IPS-18c (cell line): Measurements from ENCODE around the gene DIRAS1.

Source experiments
- H3K4me3 ChIP-seq: 2 replicates; pipeline ENCODE4 v1.7.0; 2013; ENCODE audit warnings: low read depth, mild to moderate bottlenecking, low read length, moderate library complexity; ENCODE audit not compliant: insufficient read depth
- H3K9me3 ChIP-seq: one replicate; pipeline ENCODE4 v1.6.1; 2013; ENCODE audit warnings: mild to moderate bottlenecking, low read length, moderate library complexity; ENCODE audit not compliant: control insufficient read depth, insufficient read depth

Gene DIRAS1, protein sequence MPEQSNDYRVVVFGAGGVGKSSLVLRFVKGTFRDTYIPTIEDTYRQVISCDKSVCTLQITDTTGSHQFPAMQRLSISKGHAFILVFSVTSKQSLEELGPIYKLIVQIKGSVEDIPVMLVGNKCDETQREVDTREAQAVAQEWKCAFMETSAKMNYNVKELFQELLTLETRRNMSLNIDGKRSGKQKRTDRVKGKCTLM

DNA sequence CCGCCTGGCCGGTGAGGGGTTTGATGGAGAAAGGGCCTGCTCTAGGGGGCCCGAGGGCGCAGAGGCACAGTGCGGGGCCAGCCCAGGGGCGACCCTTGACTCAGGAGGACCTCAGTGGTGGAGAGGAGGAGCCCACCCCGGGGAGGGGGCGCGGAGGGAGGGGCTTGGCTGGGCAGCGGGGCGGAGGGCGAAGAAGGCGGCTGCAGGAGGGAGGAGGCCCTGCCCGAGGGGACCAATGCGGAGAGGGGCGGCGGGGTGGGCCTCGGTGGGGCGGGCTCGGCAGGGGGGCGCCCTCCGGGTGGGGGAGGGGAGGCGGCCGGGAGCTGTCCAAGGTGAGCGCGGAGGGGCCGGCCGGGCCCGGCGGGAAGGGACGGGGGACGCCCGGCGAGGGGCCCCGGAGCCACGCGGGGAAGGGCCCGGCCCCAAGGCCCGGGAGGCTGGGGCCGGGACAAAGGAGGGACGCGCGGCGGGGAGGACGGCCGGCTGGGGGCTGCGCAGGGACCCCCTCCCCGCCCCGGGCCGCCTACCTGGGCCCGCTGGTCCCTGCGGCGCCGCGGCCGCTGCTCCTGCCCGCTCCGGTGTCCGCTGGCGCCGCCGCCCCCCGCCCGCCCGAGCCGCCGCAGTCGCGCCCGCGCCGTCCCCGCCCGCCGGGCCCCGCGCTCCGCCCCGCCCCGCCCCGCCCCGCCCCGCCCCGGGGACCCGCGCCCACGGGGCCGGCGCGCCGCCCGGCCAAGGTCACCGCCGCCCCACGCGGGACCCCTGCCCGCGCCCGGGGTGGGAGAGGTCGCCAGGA lies at the start of gene DIRAS1:
DIRAS1 (minus strand) TSS at position 596 of the 793 bp plus-strand sequence. CDS start 3,566 bp downstream, outside the sequence.
- Histone ChIP-seq H3K4me3 (peak within 1 kb of the TSS; percentile 73), H3K9me3 (no peaks in the 10 kb centered on the region)

DNA sequence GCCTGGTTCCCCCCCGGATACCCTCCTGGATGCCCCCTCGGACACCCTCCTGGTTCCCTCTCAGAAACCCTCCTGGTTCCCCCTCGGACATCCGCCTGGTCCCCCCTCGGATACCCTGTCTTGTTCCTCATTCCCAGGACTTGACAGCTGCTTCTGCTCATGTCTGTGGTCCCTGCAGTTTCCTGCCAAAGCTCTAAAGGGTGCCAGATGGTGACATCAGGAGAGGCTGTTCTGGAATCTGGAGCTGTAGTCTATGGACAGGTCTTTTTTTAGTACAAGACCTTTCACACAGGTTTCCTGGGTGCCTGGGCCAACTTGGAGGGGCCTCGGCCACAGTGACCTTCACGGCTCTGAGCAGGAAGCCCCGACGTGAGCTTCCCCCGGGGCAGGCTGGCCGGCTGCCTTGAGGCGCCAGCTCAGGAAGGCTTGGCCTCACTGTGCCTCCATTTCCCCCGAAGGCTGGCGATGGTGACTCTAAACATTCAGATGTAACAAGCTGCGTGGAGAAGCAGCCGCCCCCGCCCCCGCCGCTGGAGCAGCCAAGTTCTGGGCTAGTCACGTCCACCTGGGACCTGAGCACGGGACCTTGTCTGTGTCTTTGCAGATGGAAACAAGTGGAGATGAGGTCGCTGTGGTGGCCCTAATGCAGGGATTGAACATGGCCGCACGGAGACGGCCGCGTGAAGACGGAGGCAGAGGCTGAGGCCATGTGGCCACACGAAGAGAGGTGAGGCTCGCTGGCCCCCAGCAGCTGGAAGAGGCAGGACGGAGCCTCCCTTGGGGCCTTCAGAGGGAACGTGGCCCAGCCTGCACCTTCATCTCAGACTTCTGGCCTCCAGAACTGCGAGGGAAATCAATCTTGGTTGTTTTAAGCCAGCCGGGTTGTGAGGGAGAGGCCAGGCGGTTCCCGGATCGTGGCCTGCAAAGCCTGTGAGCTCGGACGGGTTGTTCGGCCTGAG lies 49.2 kb upstream of the DIRAS1 start:
- Histone ChIP-seq H3K9me3 (peaks cover 2% of the 10 kb centered on the region), H3K4me3 (no peak overlapping the region)

DNA sequence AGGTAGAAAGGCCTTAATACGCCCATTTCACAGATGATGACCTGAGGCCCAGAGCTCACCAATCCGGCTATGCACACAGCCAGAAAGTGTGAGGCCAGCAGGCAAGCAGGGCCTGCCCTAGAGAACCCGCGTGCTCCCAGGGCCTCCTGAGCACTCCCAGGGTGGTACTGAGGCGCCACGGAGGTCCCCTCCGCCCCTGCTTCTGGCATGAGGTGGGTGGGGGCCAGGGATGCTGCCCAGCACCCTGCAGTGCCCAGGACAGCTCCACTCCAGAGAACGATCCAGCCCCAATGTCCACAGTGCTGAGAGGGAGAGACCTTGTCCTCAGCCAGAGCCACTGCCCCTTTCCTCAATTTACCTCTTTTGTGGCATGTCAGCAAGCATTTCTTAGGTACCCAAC lies 48.0 kb upstream of the DIRAS1 start:
- H3K9me3 ChIP-seq, result peaks cover 2% of the 10 kb centered on the region
- H3K4me3 ChIP-seq, result no peak overlapping the region

DNA sequence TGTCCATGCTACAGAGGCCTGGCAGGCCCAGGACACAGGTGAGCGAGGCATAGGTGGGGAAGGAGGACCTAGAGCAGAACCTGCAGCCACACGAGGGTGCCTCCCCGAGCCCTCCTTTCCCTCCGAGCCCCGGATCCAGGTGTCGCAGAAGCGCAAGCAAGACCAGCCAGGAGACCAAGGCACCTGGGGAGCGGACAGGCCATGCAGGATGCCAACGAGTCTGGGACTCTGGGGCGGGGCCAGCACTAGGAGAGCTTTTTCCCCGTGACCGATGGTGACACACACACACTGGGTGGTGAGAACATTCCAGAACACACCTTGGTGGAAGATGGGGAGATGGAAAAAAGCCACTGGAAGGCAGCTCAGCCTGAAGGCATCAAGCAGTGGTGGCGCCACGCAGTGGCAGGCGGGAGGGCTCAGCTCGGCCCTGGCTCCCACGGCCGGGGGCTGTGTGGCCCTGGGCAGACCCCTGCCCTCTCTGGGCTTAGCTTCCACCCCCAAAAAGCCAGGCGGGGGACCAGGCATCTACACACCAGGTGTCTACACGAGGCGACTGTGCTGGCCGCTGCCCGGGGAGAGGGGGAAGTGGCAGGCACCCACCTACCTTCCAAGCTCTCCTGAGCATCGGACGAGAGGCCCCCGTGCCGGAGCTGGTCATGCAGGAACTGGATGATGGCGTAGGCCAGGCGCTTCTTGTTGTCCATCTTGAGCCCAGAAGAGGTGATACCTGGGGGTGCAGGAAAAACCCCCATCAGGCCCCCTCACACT lies 47.4 kb upstream of the DIRAS1 start:
- no peak overlapping the region for H3K4me3 ChIP-seq
- H3K9me3 ChIP-seq, result peaks cover 2% of the 10 kb centered on the region

DNA sequence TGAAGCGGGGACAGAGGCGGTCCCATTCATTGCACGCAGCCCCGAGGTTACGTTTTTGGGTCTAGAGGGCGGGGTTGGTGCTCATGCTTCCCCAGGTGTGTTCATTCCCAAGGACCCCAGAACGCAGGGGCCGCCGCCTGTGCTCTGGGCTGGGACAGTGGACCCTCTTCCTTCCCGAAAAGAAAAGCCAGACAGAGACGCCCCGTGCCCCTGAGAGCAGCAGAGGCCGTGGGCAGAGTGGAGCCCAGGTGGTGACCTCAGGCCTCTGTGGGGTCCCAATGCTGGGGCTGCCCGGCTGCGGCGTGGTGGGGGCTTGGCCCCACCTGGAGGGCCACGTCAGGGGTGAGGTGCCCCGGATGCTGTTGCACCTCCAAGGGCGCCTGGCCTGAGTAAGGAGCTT lies 46.5 kb upstream of the DIRAS1 start:
- H3K9me3 ChIP-seq, result peaks cover 2% of the 10 kb centered on the region

DNA sequence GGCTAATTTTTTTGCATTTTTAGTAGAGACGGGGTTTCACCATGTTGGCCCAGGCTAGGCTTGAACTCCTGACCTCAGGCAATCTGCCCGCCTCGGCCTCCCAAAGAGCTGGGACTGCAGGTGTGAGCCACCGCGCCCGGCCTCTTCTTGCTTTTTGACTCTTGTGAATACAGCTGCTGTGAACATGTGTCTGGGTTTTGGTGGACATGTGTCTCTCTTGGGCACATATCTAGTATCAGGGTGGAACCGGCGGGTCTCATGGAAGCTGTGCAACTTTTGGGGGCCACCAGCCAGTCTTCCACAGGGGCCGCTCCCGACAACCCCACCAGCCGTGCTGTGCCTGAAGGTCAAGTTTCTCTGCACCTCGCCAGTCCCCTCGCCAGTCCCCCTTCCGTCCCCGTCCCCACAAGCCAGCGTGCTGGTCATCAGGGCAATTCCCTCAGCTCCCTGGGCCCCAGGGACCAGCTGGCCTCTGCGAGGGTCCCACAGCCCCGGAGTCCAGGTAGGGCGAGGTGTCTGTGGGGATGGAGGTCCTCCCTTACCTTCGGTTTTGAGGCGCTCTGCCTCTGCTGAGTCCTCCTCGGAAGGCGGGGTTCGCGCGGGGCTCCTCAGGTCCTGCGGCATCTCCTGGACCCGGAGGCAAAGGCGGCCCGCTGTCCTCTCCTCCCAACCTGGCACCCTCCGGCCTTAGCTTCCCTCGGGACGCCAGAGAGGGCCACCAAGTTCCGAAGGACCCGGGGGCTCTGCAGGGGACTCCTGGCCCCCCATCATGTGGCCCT lies 45.6 kb upstream of the DIRAS1 start:
- H3K9me3 ChIP-seq, result peaks cover 2% of the 10 kb centered on the region
- no peak overlapping the region for H3K4me3 ChIP-seq

More for the DNA sequence above, 46.5 kb upstream of the DIRAS1 start:
- H3K4me3 ChIP-seq, result no peak overlapping the region

DNA sequence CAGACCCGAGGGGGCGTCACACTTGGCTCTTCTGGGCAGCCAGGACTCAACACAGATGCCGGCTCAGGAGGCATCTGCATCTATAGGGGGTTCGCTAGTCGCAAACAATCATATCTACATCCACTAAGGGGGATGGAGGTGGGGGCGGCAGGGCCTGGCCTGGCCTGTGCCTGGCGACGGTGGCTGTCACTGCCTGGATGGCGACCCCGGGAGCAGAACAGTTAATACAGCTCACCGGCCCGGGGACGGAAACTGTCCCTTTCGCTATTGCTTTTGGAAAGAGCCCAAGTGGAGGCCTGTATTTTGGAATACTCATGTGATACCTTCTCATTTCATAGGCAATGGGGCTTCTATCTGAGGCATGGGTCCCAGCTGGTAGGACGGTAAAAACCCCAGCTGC lies 44.2 kb upstream of the DIRAS1 start:
- peaks cover 2% of the 10 kb centered on the region for H3K9me3 ChIP-seq
- no peak overlapping the region for H3K4me3 ChIP-seq

DNA sequence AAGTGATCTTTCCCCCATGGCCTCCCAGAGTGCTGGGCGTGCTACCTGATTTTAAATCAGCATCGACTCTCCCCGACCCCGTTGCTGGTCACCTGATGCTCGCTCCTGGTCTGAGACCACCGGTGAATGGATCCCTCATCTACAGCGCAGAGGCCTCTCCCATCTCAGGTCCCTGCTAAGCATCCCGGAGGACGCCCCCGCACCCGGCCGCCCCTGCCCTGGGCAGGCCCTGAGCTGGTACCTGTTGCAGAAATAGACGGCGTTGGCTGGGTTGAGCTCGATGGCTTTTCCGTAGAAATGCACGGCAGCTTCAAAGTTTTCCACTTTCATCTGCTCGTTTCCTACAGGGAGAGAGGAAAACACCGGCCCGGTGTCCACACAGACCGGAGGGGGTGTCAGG lies 43.8 kb upstream of the DIRAS1 start:
- H3K4me3 ChIP-seq, result no peak overlapping the region

DNA sequence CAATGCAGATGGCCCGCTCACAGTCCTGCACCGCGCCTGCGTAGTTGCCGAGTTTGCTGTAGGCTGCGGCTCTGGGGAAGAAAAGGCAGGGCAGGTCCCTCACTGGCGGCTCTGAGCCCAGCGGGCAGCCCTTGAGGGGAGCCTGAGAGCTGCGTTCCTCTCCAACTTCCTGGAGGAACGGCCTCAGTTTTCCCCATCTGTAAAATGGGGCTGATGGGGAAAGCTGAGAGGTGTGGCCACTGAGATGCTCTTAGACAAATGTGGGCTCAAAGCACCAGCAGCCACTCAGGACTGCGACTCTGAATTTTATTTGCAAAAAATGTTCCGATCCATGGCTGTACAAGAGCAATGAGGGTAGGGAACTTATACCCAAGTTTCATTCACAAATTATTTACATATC lies 42.5 kb upstream of the DIRAS1 start:
- no peaks in the 10 kb centered on the region for H3K9me3 ChIP-seq
- H3K4me3 ChIP-seq, result no peak overlapping the region

More for the DNA sequence above, 43.8 kb upstream of the DIRAS1 start:
- peaks cover 2% of the 10 kb centered on the region for H3K9me3 ChIP-seq

DNA sequence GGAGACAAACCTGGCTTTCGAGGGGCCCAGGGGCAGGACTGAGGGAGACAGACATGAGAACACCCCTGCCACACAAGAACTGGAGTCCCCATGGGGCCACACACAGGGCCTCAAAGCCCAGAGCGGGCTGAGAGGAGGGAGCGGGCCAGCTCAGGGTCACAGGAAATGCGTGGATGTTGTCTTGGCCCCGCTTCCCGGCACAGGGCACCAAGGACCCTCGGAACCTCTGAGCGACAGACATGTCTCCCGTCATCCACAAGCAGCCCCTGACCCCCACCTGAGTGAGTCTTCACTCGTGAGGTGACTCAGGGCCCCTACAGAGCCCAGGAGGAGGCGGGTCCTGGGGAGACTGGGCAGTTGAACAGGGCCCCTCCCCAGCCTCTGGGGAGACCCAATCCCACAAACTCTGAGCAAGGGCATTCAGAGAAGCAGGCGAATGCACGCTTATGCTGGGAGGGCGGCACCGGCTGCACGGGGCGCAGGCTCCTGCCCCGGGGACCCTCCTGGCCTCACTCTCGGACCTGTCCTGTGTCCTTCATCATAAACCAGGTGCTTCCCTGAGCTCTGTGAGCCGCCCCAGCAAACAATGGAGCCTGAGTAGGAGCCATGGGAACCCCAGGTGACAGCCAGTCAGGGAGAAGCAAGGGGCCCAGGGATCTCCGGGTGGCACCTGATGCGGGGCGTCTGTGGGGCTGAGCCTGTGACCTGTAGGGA lies 41.8 kb upstream of the DIRAS1 start:
- H3K9me3 ChIP-seq, result no peaks in the 10 kb centered on the region
- no peak overlapping the region for H3K4me3 ChIP-seq

DNA sequence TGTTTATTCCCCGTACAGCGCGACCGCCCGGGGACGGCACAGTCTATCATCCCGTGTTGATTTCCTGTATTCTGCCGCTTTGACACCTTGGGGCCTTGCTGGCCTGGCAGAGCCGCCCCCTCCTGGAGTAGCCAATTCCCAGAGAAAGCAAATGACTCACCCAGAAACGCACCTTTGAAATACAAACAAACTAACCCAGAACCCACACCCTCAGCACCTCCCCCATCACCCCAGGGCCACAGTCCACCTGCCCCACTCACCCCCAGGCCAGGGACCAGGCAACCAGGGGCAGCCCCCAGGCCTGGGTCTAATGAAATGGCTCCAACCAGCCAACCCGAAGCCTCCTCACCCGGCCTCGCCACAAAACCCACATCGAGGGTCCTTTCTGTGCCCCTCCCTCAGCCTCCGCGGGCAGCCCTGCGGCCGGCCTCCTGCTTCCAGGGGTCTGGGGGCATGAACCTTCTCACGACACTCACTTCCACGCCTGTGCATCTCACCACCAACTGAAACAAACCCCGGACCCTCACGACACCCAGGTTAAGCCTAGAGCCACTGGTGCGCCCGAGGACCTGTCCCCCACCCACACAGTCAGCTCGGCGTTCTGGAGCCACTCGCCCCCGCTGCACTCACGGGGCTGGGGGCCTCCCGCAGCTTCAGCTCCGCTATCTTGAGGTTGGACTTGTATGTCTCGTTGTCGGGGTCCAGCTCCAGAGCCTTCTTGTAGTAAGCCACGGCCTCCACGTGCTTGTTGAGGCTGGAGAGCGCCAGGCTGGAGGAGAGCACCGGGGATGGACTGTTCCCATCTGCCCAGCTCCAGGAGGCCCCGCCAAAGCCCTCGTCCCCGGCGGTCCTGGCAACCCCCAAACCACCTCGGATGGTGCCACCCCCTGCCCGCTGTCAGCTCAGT lies 41.0 kb upstream of the DIRAS1 start:
- H3K9me3 ChIP-seq, result no peaks in the 10 kb centered on the region

DNA sequence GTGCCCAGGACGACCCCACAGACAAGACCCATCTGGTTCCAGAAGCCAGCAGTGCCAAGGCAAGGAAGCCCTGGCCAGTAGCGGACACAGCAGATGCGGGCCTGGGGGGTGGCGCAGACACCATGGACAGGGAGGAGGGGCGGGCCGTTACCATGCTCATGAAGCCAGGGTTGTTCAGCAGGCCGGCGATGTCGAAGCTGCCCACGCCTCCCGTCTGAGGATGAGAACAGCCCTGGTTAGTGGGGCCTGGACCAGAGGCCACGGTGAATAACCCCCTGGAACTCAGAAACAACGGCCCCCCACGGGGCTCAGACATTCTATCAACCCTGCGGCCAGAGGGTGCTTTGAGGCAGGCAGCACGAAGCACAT lies 40.1 kb upstream of the DIRAS1 start:
- no peaks in the 10 kb centered on the region for H3K9me3 ChIP-seq
- H3K4me3 ChIP-seq, result no peak overlapping the region

More for the DNA sequence above, 41.0 kb upstream of the DIRAS1 start:
- no peak overlapping the region for H3K4me3 ChIP-seq

DNA sequence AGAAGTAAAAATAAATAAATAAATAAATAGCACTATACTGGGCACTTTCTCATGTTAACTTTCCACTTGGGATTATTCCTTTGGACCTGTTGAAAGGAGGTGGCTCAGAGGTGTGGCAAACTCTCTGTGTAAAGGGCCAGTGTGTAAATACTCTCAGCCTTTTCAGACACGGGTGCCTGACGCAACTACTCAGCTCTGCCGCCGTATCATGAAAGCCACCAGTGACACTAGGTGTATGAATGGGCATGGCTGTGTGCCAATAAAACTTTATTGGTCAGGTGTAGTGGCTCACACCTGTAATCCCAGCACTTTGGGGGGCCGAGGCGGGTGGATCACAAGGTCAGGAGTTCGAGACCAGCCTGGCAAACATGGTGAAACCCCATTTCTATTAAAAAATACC lies 38.8 kb upstream of the DIRAS1 start:
- no peak overlapping the region for H3K4me3 ChIP-seq

DNA sequence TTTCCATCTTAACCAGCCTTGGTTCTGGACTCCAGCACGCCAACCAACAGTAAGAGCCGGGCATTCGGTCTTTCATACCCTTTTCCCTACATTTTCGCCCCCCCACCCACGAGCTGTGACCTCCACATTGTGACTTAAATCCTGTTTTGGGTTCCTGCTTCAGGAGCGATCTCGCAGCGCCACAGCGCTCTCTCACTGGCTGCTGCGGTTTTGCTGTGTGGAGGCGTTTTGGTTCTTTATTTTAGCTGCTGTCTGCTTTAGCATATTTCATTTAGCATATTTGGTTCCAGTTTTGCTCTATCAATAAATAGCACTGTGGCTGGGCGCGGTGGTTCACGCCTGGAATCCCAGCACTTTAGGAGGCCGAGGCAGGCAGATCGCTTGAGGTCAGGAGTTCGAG lies 38.2 kb upstream of the DIRAS1 start:
- no peaks in the 10 kb centered on the region for H3K9me3 ChIP-seq
- H3K4me3 ChIP-seq, result no peak overlapping the region

More for the DNA sequence above, 38.8 kb upstream of the DIRAS1 start:
- H3K9me3 ChIP-seq, result no peaks in the 10 kb centered on the region
